Activated naive CD8-positive, alpha-beta T cell treated with anti-CD3 and anti-CD28 coated beads for 36 hours (primary cell): ENCODE results near the gene SPAG9. TPM values are rescaled to one million over a fixed set of nuclear protein-coding genes. Genes with fewer than 3 reads are reported as not detected.

ENCODE experiments used
- DNase-seq: peaks from one replicate; pipeline ENCODE4 v3.0.0; 2021
- H3K27ac Mint-ChIP-seq: one replicate; pipeline ENCODE4 v1.8.0; 2022; ENCODE audit warnings: mild to moderate bottlenecking, moderate library complexity, mixed read lengths
- H3K27me3 Mint-ChIP-seq: one replicate; pipeline ENCODE4 v1.8.0; 2022; ENCODE audit warnings: mild to moderate bottlenecking, mixed read lengths
- H3K36me3 Mint-ChIP-seq: one replicate; pipeline ENCODE4 v1.8.0; 2021; ENCODE audit warnings: mild to moderate bottlenecking, mixed read lengths
- H3K4me1 Mint-ChIP-seq: one replicate; pipeline ENCODE4 v1.8.0; 2021; ENCODE audit warnings: mixed read lengths
- H3K4me3 Mint-ChIP-seq: one replicate; pipeline ENCODE4 v1.8.0; 2022; ENCODE audit warnings: mild to moderate bottlenecking, moderate library complexity, mixed read lengths
- H3K9me3 Mint-ChIP-seq: one replicate; pipeline ENCODE4 v1.8.0; 2022; ENCODE audit warnings: mixed read lengths
- total RNA-seq, 2 experiments: library from RNA; stranded (reverse); gene quantifications; one replicate each; pipeline ENCODE4 v1.2.3, GENCODE V29; 2021

The SPAG9 gene
- total RNA-seq, 2 experiments from 2014 or later: 27.4 to 30.2 TPM

DNA sequence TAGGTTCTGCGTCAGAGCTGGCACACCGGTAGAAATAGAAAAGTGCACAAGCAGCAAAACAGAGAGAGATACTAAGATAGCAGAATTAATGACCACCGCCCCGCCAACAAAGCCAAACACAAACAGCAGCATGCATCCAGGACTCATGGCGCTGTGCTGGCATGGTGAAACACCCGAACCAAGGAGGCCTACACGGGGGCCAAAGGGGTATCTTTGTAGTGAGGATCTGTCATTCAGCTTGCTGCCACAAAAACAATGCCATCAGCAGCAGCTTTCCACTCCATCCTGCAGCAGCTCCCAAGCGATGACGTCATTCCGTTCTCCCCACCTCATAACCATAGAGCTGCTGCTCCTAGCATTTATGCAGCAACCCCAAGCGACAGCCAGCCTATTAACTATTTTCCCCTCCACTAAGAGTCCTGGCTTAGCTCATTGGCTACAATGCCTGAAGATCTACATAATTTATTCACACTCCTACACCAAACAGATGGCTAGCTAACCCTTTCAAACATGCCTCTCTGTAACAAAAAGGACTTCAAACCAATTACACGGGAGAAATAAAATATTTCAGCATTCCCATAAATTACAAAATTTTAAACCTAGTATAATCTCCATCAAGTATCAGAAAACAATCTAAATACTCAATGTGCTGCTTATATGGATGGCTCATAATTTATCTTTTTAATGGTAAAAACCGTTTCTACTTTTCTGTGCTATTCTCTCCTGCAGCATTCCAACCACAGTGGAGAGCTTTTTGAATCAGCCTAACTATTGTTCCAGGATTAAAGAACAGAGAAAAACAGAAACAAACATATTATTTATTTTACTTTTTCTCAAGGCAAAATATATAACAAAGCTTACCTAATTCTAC lies 73.9 kb downstream of the SPAG9 start:
- no peak for DNase-seq
- H3K27ac Mint-ChIP-seq: no peak overlapping the region
- H3K4me3 Mint-ChIP-seq: no peak overlapping the region
- peaks cover 11% of the 10 kb centered on the region for H3K4me1 Mint-ChIP-seq
- no peaks in the 10 kb centered on the region for H3K27me3 Mint-ChIP-seq
- H3K9me3 Mint-ChIP-seq: no peaks in the 10 kb centered on the region
- peaks cover 6% of the 10 kb centered on the region for H3K36me3 Mint-ChIP-seq

DNA sequence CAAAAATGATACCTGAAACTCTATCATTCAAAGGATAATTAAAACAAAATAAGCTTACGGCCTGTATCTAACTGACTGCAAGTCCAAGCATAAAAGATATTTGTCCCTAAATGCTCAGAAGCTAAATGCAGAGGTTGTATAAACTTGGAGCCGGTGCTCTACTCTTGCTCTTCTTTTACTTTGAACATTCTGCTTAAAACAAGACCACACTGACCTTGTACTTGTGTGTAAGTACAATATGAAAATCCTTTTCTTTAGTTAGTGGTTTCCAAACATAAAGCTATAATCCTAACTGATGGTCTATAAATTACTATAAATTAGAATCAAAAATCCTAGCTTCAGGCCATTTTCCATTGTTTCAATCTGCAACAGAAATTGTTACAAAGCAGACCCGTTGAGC lies 74.6 kb downstream of the SPAG9 start:
- H3K9me3 Mint-ChIP-seq: no peaks in the 10 kb centered on the region
- no peak overlapping the region for H3K4me3 Mint-ChIP-seq
- H3K27me3 Mint-ChIP-seq: no peaks in the 10 kb centered on the region
- peaks cover 6% of the 10 kb centered on the region for H3K36me3 Mint-ChIP-seq
- no peak overlapping the region for H3K27ac Mint-ChIP-seq
- H3K4me1 Mint-ChIP-seq: peaks cover 11% of the 10 kb centered on the region
- DNase-seq: no peak

DNA sequence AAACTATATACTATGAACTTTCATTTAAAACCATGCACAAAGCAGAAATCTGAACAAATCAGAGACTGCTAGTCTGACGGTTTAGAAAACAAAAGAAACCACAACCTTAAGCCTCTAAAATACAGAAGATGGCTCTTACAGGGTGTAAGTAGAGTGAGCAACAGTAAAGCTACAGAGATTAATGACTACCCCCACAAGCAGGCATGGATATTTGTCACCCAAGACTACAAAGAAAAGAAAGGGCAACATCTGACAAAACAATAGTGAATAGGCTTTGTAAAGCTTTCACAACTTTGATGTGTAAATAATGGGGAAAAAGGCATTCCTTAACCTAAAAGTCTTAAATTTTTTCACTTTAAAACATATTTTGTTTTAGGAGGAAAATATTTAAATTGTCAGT lies 75.0 kb downstream of the SPAG9 start:
- DNase-seq: no peak
- Mint-ChIP-seq H3K9me3 (no peaks in the 10 kb centered on the region), H3K36me3 (peaks cover 5% of the 10 kb centered on the region), H3K27ac (no peak overlapping the region), H3K4me1 (peaks cover 11% of the 10 kb centered on the region), H3K27me3 (no peaks in the 10 kb centered on the region), H3K4me3 (no peak overlapping the region)

DNA sequence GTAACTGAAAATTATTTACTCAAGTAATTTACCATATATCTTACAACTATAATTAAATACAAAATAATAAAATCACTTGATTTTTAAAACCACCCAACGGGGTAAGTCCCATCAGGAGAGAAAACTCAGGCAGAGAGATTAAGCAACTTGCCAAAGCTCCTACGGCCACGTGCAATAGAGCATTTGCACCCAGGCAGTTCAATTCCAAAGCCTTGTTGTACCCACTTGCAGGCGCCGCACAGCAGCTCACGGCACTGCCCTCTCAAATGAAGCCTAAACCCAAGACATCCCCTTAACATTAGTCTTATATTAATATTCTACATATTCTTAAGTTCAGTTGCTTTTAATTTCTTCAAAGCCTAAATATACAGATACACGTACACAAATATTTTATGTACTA lies 75.7 kb downstream of the SPAG9 start:
- H3K27me3 Mint-ChIP-seq: no peaks in the 10 kb centered on the region
- no peak for DNase-seq
- H3K4me3 Mint-ChIP-seq: no peak overlapping the region
- peaks cover 11% of the 10 kb centered on the region for H3K4me1 Mint-ChIP-seq
- H3K9me3 Mint-ChIP-seq: no peaks in the 10 kb centered on the region
- no peak overlapping the region for H3K27ac Mint-ChIP-seq
- peaks cover 5% of the 10 kb centered on the region for H3K36me3 Mint-ChIP-seq

DNA sequence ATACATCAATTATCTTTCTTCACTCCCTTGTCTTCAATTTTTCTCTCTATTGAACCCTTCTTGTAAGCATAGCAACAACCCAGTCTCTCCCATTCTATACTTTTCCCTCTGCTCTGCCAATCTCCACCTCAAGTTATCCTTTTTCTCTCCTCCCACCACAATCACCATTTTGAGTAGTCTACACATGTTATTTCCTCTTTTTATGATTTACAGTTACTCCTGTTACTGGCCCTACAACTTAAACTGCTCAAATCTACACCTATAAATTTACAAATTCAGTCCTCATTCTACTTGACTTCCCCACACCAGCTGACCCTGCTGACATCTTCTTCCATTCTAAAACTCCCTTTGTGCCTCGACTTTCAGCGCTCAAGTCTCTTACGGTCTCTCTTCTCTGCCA lies 84.6 kb downstream of the SPAG9 start:
- peaks cover 21% of the 10 kb centered on the region for H3K4me1 Mint-ChIP-seq
- H3K36me3 Mint-ChIP-seq: peaks cover 11% of the 10 kb centered on the region
- no peaks in the 10 kb centered on the region for H3K27me3 Mint-ChIP-seq

DNA sequence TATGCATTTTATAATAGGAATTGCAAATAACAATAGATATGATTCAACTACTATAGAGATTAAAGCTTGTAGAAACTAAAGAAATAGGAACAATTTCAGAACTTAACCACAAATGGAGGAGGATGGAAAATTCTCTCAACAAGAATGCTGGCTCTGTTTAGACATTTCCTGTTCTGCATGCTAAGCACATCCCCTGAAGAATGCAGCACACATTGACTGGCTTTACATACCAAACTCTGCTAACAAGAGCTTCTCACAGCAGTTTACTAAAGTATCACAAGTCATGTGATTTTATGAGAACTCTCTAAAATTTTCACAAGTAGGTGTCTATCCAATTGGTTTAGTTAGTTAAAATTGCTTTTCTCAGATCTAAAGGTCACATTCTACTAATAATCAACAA lies 85.2 kb downstream of the SPAG9 start:
- H3K36me3 Mint-ChIP-seq: peaks cover 16% of the 10 kb centered on the region
- H3K4me1 Mint-ChIP-seq: peaks cover 26% of the 10 kb centered on the region
- no peaks in the 10 kb centered on the region for H3K27me3 Mint-ChIP-seq
- no peak overlapping the region for H3K4me3 Mint-ChIP-seq
- no peak overlapping the region for H3K27ac Mint-ChIP-seq
- no peak for DNase-seq
- H3K9me3 Mint-ChIP-seq: no peaks in the 10 kb centered on the region

More for the DNA sequence above, 84.6 kb downstream of the SPAG9 start:
- H3K9me3 Mint-ChIP-seq: no peaks in the 10 kb centered on the region
- H3K27ac Mint-ChIP-seq: no peak overlapping the region
- no peak overlapping the region for H3K4me3 Mint-ChIP-seq
- DNase-seq: no peak

DNA sequence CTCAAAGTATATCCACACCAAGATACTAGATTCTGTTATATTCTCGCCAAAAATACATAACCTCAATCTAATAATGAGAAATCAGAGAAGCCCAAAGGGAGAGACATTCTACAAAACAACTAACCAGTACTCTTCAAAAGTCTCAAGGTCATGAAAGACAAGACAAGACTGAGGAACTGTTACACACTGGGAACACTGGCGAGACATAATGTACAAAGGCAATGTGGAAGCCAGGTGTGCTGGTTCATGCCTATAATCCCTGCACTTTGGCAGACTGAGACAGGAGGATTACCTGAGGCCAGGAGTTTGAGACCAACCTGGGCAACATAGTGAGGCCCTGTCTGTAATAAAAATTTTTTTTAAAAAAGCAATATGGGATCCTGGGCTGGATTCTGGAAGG lies 85.9 kb downstream of the SPAG9 start:
- Mint-ChIP-seq H3K27ac (no peak overlapping the region), H3K9me3 (no peaks in the 10 kb centered on the region), H3K27me3 (no peaks in the 10 kb centered on the region), H3K36me3 (peaks cover 18% of the 10 kb centered on the region), H3K4me1 (peaks cover 31% of the 10 kb centered on the region), H3K4me3 (no peak overlapping the region)
- no peak for DNase-seq

DNA sequence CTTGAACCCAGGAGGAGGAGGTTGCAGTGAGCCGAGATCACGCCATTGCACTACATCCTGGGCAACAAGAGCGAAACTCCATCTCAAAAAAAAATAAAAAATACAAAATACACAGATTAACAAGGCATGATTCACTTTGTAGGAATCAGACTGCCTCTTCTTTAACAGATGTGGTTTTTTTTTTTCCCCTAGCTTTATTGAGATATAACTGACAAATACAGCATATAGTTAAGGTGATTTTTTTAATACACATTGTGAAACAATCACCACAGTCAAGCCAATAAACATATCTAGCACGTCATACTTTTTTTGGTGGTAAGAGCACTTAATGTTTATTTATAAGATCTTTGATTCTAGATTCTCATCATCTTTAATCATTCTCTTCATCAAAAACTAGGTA lies 87.8 kb downstream of the SPAG9 start:
- H3K4me3 Mint-ChIP-seq: no peak overlapping the region
- peaks cover 47% of the 10 kb centered on the region for H3K4me1 Mint-ChIP-seq
- no peak overlapping the region for H3K27ac Mint-ChIP-seq
- no peak for DNase-seq
- H3K36me3 Mint-ChIP-seq: peaks cover 18% of the 10 kb centered on the region
- no peaks in the 10 kb centered on the region for H3K9me3 Mint-ChIP-seq
- H3K27me3 Mint-ChIP-seq: no peaks in the 10 kb centered on the region

DNA sequence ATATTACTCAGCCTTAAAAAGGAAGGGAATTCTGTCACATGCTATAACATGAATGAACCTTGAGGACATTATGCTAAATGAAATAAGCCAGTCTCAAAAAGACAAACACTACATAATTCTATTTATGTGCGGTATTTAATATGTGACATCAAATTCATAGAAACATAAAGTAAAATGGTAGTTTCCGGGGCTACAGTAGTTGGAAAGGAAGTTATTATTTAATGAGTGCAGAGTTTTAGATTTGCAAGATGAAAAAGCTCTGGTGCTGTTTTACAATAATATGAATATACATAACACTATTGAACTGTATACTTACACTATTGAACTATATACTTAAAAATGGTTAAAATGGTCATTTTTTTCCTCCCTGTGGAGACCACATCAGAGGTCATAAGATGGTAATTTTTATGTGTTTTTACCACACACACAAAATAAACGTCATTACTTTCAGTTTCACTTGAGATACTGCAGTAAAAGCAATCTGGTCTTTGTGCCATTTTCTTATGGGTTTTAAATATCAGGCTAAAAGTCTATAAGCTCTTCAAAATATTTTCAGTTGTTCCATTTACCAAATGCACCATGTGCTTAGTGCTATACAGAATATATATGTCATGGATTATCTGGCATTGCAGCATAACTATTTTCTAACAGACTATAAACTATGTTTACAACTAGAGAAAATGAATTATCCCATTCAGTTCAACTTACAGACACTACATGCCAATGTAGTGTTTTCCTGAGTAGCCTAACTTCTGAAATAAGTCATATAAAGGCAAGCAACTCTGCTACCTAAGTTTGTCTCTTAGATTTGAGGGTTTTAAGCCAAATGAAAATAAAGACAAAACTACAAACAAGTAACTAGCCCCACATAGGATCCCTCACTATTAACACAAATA lies 90.9 kb downstream of the SPAG9 start:
- peaks cover 29% of the 10 kb centered on the region for H3K4me1 Mint-ChIP-seq
- peaks cover 13% of the 10 kb centered on the region for H3K36me3 Mint-ChIP-seq
- no peaks in the 10 kb centered on the region for H3K27me3 Mint-ChIP-seq
- DNase-seq: no peak
- H3K27ac Mint-ChIP-seq: peak overlapping the region; percentile 74
- H3K4me3 Mint-ChIP-seq: peak overlapping the region; percentile 57
- H3K9me3 Mint-ChIP-seq: no peaks in the 10 kb centered on the region

DNA sequence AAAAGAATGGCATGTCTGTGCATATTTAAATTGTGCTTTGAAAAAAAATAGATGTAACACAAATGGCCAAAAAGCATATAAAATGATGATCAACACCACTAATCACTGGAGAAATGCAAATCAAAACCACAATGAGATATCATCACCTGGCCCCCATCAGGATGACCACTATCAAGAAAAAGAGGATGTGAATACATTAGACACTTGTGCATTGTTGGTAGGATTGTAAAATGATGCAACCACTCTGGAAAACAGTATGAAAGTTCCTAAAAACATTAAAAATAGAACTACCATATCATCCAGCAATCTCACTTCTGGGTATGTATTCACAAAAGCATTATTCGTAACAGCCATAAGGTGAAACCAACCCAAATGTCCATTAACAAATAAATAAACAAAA lies 91.5 kb downstream of the SPAG9 start:
- no peak overlapping the region for H3K4me3 Mint-ChIP-seq
- peaks cover 27% of the 10 kb centered on the region for H3K4me1 Mint-ChIP-seq
- H3K27me3 Mint-ChIP-seq: no peaks in the 10 kb centered on the region
- H3K36me3 Mint-ChIP-seq: peaks cover 11% of the 10 kb centered on the region
- peak overlapping the region; percentile 74 for H3K27ac Mint-ChIP-seq
- no peaks in the 10 kb centered on the region for H3K9me3 Mint-ChIP-seq
- DNase-seq: no peak

DNA sequence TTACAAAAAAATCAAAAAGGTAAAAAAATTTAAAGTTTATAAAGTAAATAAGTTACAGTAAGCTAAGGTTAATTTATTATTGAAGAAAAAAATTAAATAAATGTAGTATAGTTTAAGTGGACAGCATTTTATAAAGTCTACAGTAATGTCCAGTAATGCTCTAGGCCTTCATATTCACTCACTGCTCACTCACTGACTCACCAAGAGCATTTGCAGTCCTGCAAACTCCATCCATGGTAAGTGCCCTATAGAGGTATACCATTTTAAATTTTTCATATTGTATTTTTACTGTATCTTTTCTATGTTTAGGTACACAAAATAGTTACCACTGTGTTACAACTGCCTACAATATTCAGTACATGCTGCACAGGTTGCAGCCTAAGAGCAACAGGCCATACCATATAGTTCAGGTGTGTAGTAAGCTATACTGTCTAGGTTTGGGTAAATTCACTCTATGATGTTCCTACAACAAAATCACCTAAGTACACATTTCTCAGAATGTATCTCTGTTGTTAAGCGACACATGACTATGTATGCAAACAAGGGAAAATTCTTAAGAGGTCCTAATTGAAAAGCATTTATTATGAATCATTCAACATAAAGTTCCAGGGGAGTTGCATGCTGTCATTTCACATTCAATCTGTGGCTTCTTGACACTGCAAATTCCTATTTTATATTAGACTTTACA lies 92.3 kb downstream of the SPAG9 start:
- Mint-ChIP-seq H3K9me3 (no peaks in the 10 kb centered on the region), H3K4me3 (no peak overlapping the region), H3K27me3 (no peaks in the 10 kb centered on the region), H3K36me3 (peaks cover 11% of the 10 kb centered on the region), H3K4me1 (peaks cover 27% of the 10 kb centered on the region), H3K27ac (no peak overlapping the region)
- no peak for DNase-seq

DNA sequence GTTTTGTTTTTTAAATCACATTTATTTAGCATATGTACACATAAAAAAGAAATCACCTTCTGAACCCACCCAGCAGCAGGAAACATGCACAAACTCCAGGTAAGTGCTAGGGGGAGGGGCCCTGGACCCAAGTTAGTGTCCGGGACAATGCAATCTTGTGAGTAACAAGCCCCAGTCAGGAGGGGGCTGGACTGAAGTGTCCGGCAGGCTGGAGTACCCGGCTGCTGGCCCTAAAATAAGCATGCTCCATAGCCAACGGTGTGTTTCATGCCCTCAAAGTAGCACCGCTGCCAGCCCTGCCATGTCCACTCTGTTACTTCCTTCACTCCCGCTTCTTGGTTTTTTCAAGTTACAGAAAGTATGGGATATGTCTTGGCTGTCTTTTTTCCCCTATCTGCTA lies 102.1 kb downstream of the SPAG9 start:
- H3K4me1 Mint-ChIP-seq: no peaks in the 10 kb centered on the region
- no peak overlapping the region for H3K4me3 Mint-ChIP-seq
- DNase-seq: no peak
- H3K27ac Mint-ChIP-seq: no peak overlapping the region
- no peaks in the 10 kb centered on the region for H3K9me3 Mint-ChIP-seq
- H3K27me3 Mint-ChIP-seq: no peaks in the 10 kb centered on the region
- peaks cover 3% of the 10 kb centered on the region for H3K36me3 Mint-ChIP-seq

DNA sequence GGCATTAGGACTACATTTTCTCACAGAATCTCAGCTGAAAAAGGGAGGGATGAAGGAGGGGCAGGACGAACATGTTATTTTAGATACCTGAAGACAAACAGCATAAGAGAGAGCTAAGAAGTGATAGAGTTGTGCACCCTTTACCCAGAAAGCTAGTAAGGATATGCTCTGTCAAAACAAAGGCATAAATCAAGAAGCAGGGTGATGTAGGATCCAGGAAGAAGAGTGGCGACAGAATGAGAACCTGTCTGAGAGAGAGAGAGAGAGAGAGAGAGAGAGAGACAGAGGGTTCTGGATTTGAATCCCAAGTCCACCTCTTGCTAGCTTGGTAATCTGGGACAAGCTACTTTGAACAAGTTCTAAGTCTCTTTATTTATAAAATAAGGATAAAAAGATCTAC lies 103.4 kb downstream of the SPAG9 start:
- DNase-seq: no peak
- Mint-ChIP-seq H3K4me1 (no peaks in the 10 kb centered on the region), H3K27ac (no peak overlapping the region), H3K9me3 (no peaks in the 10 kb centered on the region), H3K4me3 (no peak overlapping the region), H3K36me3 (peaks cover 3% of the 10 kb centered on the region), H3K27me3 (no peaks in the 10 kb centered on the region)

DNA sequence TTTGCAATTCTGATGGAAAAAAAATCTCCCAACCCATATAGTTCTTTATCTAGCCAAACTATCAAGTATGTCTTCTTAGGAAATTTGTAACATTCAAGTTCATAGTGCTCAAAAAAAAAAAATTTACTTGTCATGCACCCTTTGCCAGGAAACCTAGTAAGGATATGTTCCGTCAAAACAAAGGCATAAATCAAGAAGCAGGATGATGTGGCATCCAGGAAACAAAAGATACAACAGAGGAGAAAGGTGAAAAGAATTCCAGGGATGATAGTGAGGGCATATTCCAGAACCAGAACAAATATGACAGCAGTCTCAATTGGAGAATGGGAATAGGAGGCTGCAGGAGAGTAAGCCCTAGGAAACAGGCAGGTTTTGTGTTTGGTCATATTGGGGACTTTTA lies 104.6 kb downstream of the SPAG9 start:
- DNase-seq: no peak
- Mint-ChIP-seq H3K27me3 (no peaks in the 10 kb centered on the region), H3K4me3 (no peak overlapping the region), H3K4me1 (no peaks in the 10 kb centered on the region), H3K9me3 (no peaks in the 10 kb centered on the region), H3K36me3 (peaks cover 3% of the 10 kb centered on the region), H3K27ac (no peak overlapping the region)

DNA sequence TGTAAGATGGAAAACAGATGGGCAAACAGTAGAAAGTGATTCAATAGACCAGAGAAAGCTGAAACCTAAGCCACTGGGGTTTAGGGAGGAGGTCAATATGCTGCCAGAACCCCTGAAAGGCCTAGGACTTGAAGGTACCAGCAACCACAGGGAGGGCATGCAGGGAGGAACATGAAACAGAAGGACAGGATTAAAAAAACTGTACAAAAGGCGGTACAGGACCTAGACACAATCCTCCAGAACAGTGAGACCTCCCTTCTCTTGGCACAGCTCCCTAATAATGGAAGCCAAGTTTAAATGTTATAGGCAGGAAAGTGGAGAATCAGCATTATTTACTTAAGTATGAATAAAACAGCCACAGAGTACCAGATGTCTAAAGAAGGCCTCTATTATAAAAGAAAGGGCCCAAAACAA lies 105.5 kb downstream of the SPAG9 start:
- Mint-ChIP-seq H3K9me3 (no peaks in the 10 kb centered on the region), H3K4me3 (no peak overlapping the region), H3K27ac (no peak overlapping the region), H3K4me1 (no peaks in the 10 kb centered on the region), H3K27me3 (no peaks in the 10 kb centered on the region), H3K36me3 (peaks cover 3% of the 10 kb centered on the region)
- DNase-seq: no peak
